OCI-LY1 (cell line): ENCODE data around the gene PDE6B.
A peak's percentile ranks its signal among the peaks of the same experiment; 100 is the strongest.

ENCODE experiments used
- H2AFZ ChIP-seq: fragments of 200-600 bp; sonication (generic), shearing (Covaris generic); 2 replicates; pipeline ENCODE4 v1.6.0; 2014; ENCODE audit warnings: antibody characterized with exemption, mild to moderate bottlenecking, low read length
- H3F3A ChIP-seq: fragments of 200-600 bp; sonication (generic), shearing (Covaris generic); 2 replicates; pipeline ENCODE4 v1.6.0; 2014; ENCODE audit warnings: mild to moderate bottlenecking, antibody characterized with exemption, low read length, moderate library complexity; ENCODE audit not compliant: insufficient read depth
- H3K27ac ChIP-seq: fragments of 200-600 bp; sonication (generic); 2 replicates; pipeline ENCODE4 v1.5.1; 2014; ENCODE audit warnings: low read length, mixed run types, mild to moderate bottlenecking, low read depth; ENCODE audit not compliant: poor library complexity, severe bottlenecking
- H3K27me3 ChIP-seq: fragments of 200-600 bp; sonication (generic); 2 replicates; pipeline ENCODE4 v1.6.0; 2014; ENCODE audit warnings: antibody characterized with exemption, mild to moderate bottlenecking, low read length, moderate library complexity; ENCODE audit not compliant: insufficient read depth
- H3K36me3 ChIP-seq: fragments of 200-600 bp; sonication (generic); 2 replicates; pipeline ENCODE4 v1.6.1; 2014; ENCODE audit warnings: mild to moderate bottlenecking, antibody characterized with exemption, low read length, moderate library complexity, mixed read lengths; ENCODE audit not compliant: insufficient read depth
- H3K4me1 ChIP-seq: fragments of 200-600 bp; sonication (generic); 2 replicates; pipeline ENCODE4 v1.5.1; 2014; ENCODE audit warnings: mild to moderate bottlenecking, low read length, moderate library complexity; ENCODE audit not compliant: insufficient read depth, severe bottlenecking
- H3K4me2 ChIP-seq: fragments of 200-600 bp; sonication (generic), shearing (Covaris generic); 2 replicates; pipeline ENCODE4 v1.6.1; 2014; ENCODE audit warnings: low read length
- H3K4me3 ChIP-seq: fragments of 200-600 bp; sonication (generic); 2 replicates; pipeline ENCODE4 v1.5.1; 2014; ENCODE audit warnings: low read length, low read depth, mild to moderate bottlenecking, mixed read lengths; ENCODE audit not compliant: poor library complexity, severe bottlenecking
- H3K79me2 ChIP-seq: fragments of 200-600 bp; shearing (Covaris generic); 2 replicates; pipeline ENCODE4 v1.6.1; 2016; ENCODE audit warnings: mixed run types, low read length, mixed read lengths; ENCODE audit not compliant: insufficient read depth
- H3K9ac ChIP-seq: fragments of 200-600 bp; sonication (generic), shearing (Covaris generic); 2 replicates; pipeline ENCODE4 v1.6.1; 2014; ENCODE audit warnings: mild to moderate bottlenecking, low read length, mixed read lengths
- H3K9me2 ChIP-seq: fragments of 200-600 bp; sonication (generic), shearing (Covaris generic); 2 replicates; pipeline ENCODE4 v1.6.1; 2014; ENCODE audit warnings: low read depth, mild to moderate bottlenecking, low read length, mixed read lengths
- H3K9me3 ChIP-seq: fragments of 200-600 bp; shearing (Covaris generic); 2 replicates; pipeline ENCODE4 v1.6.1; 2014; ENCODE audit warnings: low read length, mixed read lengths
- H4K20me1 ChIP-seq: fragments of 200-600 bp; sonication (generic), shearing (Covaris generic); 2 replicates; pipeline ENCODE4 v1.6.0; 2016; ENCODE audit warnings: mild to moderate bottlenecking, low read length; ENCODE audit not compliant: insufficient read depth
- CTCF ChIP-seq: fragments of 200-600 bp; sonication (generic), shearing (Covaris generic); IDR thresholded peaks from 2 replicates; pipeline ENCODE4 v1.5.1; 2017; ENCODE audit warnings: mild to moderate bottlenecking, antibody characterized with exemption, low read length, moderate library complexity, mixed read lengths
- EZH2 ChIP-seq: fragments of 200-600 bp; sonication (generic), shearing (Covaris generic); IDR thresholded peaks from 2 replicates; pipeline ENCODE4 v1.8.0; 2017; ENCODE audit warnings: borderline replicate concordance, mixed run types, mild to moderate bottlenecking, antibody characterized with exemption, low read length, moderate library complexity, mixed read lengths

The PDE6B gene

GRCh38 chr4:602559-602942 is 22.8 kb upstream of the PDE6B start:
- Histone ChIP-seq H3K27ac (no peak overlapping the region), H3K4me1 (peaks cover 18% of the 10 kb centered on the region), H3K4me2 (no peak overlapping the region), H4K20me1 (no peaks in the 10 kb centered on the region), H3K27me3 (no peaks in the 10 kb centered on the region), H3K4me3 (no peak overlapping the region), H3K9me3 (no peaks in the 10 kb centered on the region), H2AFZ (no peak overlapping the region), H3K79me2 (no peaks in the 10 kb centered on the region), H3K36me3 (no peaks in the 10 kb centered on the region), H3K9me2 (no peaks in the 10 kb centered on the region), H3K9ac (no peak overlapping the region), H3F3A (no peaks in the 10 kb centered on the region)
- TF ChIP-seq CTCF (peak; percentile 72), EZH2 (no peak)

GRCh38 chr4:604131-604530 is 21.2 kb upstream of the PDE6B start:
- Histone ChIP-seq H4K20me1 (no peaks in the 10 kb centered on the region), H3K4me2 (peak overlapping the region; percentile 36), H3K36me3 (no peaks in the 10 kb centered on the region; the same call in 1 of the 2 replicates), H3K9ac (no peak overlapping the region), H3K27me3 (no peaks in the 10 kb centered on the region), H2AFZ (no peak overlapping the region), H3K9me2 (no peaks in the 10 kb centered on the region), H3K27ac (peak overlapping the region; percentile 75), H3F3A (no peaks in the 10 kb centered on the region), H3K79me2 (no peaks in the 10 kb centered on the region), H3K9me3 (no peaks in the 10 kb centered on the region), H3K4me3 (no peak overlapping the region), H3K4me1 (peaks cover 18% of the 10 kb centered on the region)
- no peak for TF ChIP-seq CTCF
- no peak for TF ChIP-seq EZH2

- Histone ChIP-seq H3F3A (no peaks in the 10 kb centered on the region), H2AFZ (no peak overlapping the region), H3K79me2 (no peaks in the 10 kb centered on the region), H3K9me2 (no peaks in the 10 kb centered on the region), H3K4me3 (no peak overlapping the region), H3K4me1 (peaks cover 18% of the 10 kb centered on the region), H3K27ac (no peak overlapping the region), H3K36me3 (no peaks in the 10 kb centered on the region; the same call in 1 of the 2 replicates), H3K4me2 (no peak overlapping the region), H3K9me3 (no peaks in the 10 kb centered on the region), H3K27me3 (no peaks in the 10 kb centered on the region), H3K9ac (no peak overlapping the region), H4K20me1 (no peaks in the 10 kb centered on the region)
- TF ChIP-seq EZH2, result no peak
- no peak for TF ChIP-seq CTCF
Measured at GRCh38 chr4:605702-606425, 19.5 kb upstream of the PDE6B start.
